HepG2 (cell line): ENCODE results near the gene TRPC4AP. TPM values are rescaled to one million over a fixed set of nuclear protein-coding genes. Genes with fewer than 3 reads are reported as not detected.

Experiments
- CENPBD1 ChIP-seq: sonication (generic); formaldehyde crosslinking; IDR thresholded peaks from 2 replicates; pipeline ENCODE4 v1.8.0; 2022; ENCODE audit warnings: missing genetic modification reagents, low read depth, mild to moderate bottlenecking, borderline replicate concordance
- CHD4 ChIP-seq: fragments of 200-600 bp; sonication (generic); IDR thresholded peaks from 2 replicates; pipeline ENCODE4 v1.7.0; 2017; ENCODE audit warnings: mild to moderate bottlenecking, low read length, borderline replicate concordance
- ESRRA ChIP-seq: sonication (generic); formaldehyde crosslinking; IDR thresholded peaks from 2 replicates; pipeline ENCODE4 v1.5.1; 2020; ENCODE audit warnings: mild to moderate bottlenecking, low read depth, missing genetic modification reagents
- HMGA1 ChIP-seq: sonication (generic); formaldehyde crosslinking; conservative IDR thresholded peaks from 2 replicates; pipeline ENCODE4 v1.4.0; 2020; ENCODE audit warnings: missing genetic modification reagents
- HOXA7 ChIP-seq: sonication (generic); formaldehyde crosslinking; IDR thresholded peaks from 2 replicates; pipeline ENCODE4 v1.8.1; 2022; ENCODE audit warnings: mild to moderate bottlenecking, missing genetic modification reagents, moderate library complexity
- KLF6 ChIP-seq: IDR thresholded peaks from 2 replicates; pipeline ENCODE4 v1.8.0; 2016; ENCODE audit warnings: missing biosample characterization, missing genetic modification reagents
- MXD1 ChIP-seq: sonication (generic); formaldehyde crosslinking; IDR thresholded peaks from 2 replicates; pipeline ENCODE4 v1.4.0; 2020; ENCODE audit warnings: mild to moderate bottlenecking, missing genetic modification reagents
- PHF20 ChIP-seq: sonication (generic); formaldehyde crosslinking; IDR thresholded peaks from 2 replicates; pipeline ENCODE4 v1.5.0; 2020; ENCODE audit warnings: mild to moderate bottlenecking, missing genetic modification reagents
- PHF8 ChIP-seq: sonication (generic); formaldehyde crosslinking; IDR thresholded peaks from 2 replicates; pipeline ENCODE4 v1.5.0; 2020; ENCODE audit warnings: missing genetic modification reagents
- PLSCR1 ChIP-seq: sonication (generic); formaldehyde crosslinking; IDR thresholded peaks from 2 replicates; pipeline ENCODE4 v1.5.0; 2020; ENCODE audit warnings: missing genetic modification reagents, mild to moderate bottlenecking, borderline replicate concordance
- POGK ChIP-seq: sonication (generic); formaldehyde crosslinking; conservative IDR thresholded peaks from 2 replicates; pipeline ENCODE4 v1.8.0; 2022; ENCODE audit warnings: mild to moderate bottlenecking, moderate library complexity, missing genetic modification reagents
- ZNF367 ChIP-seq: sonication (generic); formaldehyde crosslinking; IDR thresholded peaks from 2 replicates; pipeline ENCODE4 v1.4.0; 2020; ENCODE audit warnings: missing genetic modification reagents, borderline replicate concordance
- ZNF513 ChIP-seq: sonication (generic); formaldehyde crosslinking; conservative IDR thresholded peaks from 2 replicates; pipeline ENCODE4 v1.5.0; 2020; ENCODE audit warnings: missing genetic modification reagents
- polyA plus RNA-seq, 8 experiments: library from polyadenylated mRNA; depleted of rRNA in 3 of 8; stranded (reverse) in 7 of 8; unstranded in 1 of 8; fragments of >200 nt; fragmentation: Illumina TruSeq in 4 of 8; extraction: Trizol in 4 of 8; gene quantifications; 2 replicates each; pipeline versions ENCODE4 v1.2.1 to v1.2.3, GENCODE V29; 2011 to 2016; ENCODE audit warnings: low read depth in 4 of 8, missing spikeins in 1 of 8, mixed read lengths in 1 of 8; ENCODE audit not compliant: insufficient read depth in 1 of 8
- total RNA-seq, 5 experiments: library from RNA; depleted of rRNA; stranded (reverse); fragments of >200 nt; fragmentation: Illumina TruSeq; extraction: Trizol; gene quantifications; 2 replicates each; pipeline ENCODE4 v1.2.3, GENCODE V29; 2016; ENCODE audit warnings: low read depth in 1 of 5

TRPC4AP gene
- total and polyA plus RNA-seq, 2 of the 13 experiments (the other 11 are each of a cell fraction or from before 2014, with no cell fraction given) = 136 to 137 TPM

GRCh38 chr20:34956041-34956458 lies 136.6 kb downstream of the TRPC4AP start (continued):
- TF ChIP-seq CHD4 (0 out of 2 replicates have a peak, but pooled peaks have one; percentile 57), PHF20 (CRISPR knock-in tag) (no peak), HOXA7 (CRISPR knock-in tag) (0 out of 2 replicates have a peak, but pooled peaks have one; percentile 7), HMGA1 (CRISPR knock-in tag) (no peak), ZNF513 (CRISPR knock-in tag) (0 out of 2 replicates have a peak, but pooled peaks have one; percentile 80), KLF6 (no peak), MXD1 (CRISPR knock-in tag) (no peak), ZNF367 (CRISPR knock-in tag) (no peak), POGK (no peak), PHF8 (CRISPR knock-in tag) (no peak), PLSCR1 (CRISPR knock-in tag) (no peak), ESRRA (CRISPR knock-in tag) (no peak), CENPBD1 (no peak)
